Duodenal mucosa (tissue), 2 donors: ENCODE results near the gene FBXO31.

ENCODE experiments used
- H3K27ac ChIP-seq: one replicate; pipeline ENCODE4 v1.7.0; 2013; ENCODE audit warnings: low read depth, low read length
- H3K27me3 ChIP-seq, 2 donors: one replicate each; pipeline ENCODE4 v1.7.0; 2013; ENCODE audit warnings: low read length in 2 of 2, control low read depth in 1 of 2; ENCODE audit not compliant: insufficient read depth in 2 of 2, control insufficient read depth in 1 of 2
- H3K36me3 ChIP-seq, 2 donors: one replicate each; pipeline ENCODE4 v1.7.0; 2013; ENCODE audit warnings: low read length in 2 of 2, control low read depth in 1 of 2; ENCODE audit not compliant: insufficient read depth in 2 of 2, control insufficient read depth in 1 of 2
- H3K4me1 ChIP-seq, 2 donors: one replicate each; pipeline ENCODE4 v1.7.0; 2013; ENCODE audit warnings: low read length in 2 of 2, control low read depth in 1 of 2; ENCODE audit not compliant: insufficient read depth in 2 of 2, control insufficient read depth in 1 of 2
- H3K4me3 ChIP-seq, 2 donors: one replicate each; pipeline ENCODE4 v1.7.0; 2013; ENCODE audit warnings: low read length in 2 of 2, low read depth in 1 of 2
- H3K9ac ChIP-seq, 2 donors: one replicate each; pipeline ENCODE4 v1.7.0; 2013; ENCODE audit warnings: low read length in 2 of 2, low read depth in 1 of 2
- H3K9me3 ChIP-seq, 2 donors: one replicate each; pipeline ENCODE4 v1.7.0; 2013; ENCODE audit warnings: low read length in 2 of 2, control low read depth in 1 of 2; ENCODE audit not compliant: control insufficient read depth in 1 of 2

FBXO31 gene

GRCh38 chr16:87279094-87279658 is 104.4 kb downstream of the FBXO31 start:
- Histone ChIP-seq H3K4me3 (no peak overlapping the region), H3K27me3 (no peaks in the 10 kb centered on the region), H3K4me1 (peaks cover 0 to 3% of the 10 kb centered on the region in 2 donors), H3K9ac (no peak overlapping the region), H3K9me3 (no peaks in the 10 kb centered on the region), H3K27ac (no peak overlapping the region), H3K36me3 (no peaks in the 10 kb centered on the region)

- H3K27me3 ChIP-seq: no peaks in the 10 kb centered on the region
- H3K36me3 ChIP-seq: no peaks in the 10 kb centered on the region
- no peak overlapping the region for H3K9ac ChIP-seq
Measured at GRCh38 chr16:87278191-87279093, 105.1 kb downstream of the FBXO31 start.

More at GRCh38 chr16:87278191-87279093, 105.1 kb downstream of the FBXO31 start:
- Histone ChIP-seq H3K4me1 (peaks cover 0 to 3% of the 10 kb centered on the region in 2 donors), H3K4me3 (no peak overlapping the region), H3K27ac (no peak overlapping the region), H3K9me3 (no peaks in the 10 kb centered on the region)
